ENCODE data around the gene INPP5B.
A peak's percentile ranks its signal among the peaks of the same experiment; 100 is the strongest.

Gene INPP5B

GRCh38 chr1:37865348-37866120 lies 81.3 kb downstream of the INPP5B start:
- no peak for DNase-seq

GRCh38 chr1:37862330-37862729 lies 84.5 kb downstream of the INPP5B start:
- DNase-seq: no peak

GRCh38 chr1:37861151-37861550 lies 85.7 kb downstream of the INPP5B start:
- no peak for DNase-seq

GRCh38 chr1:37860346-37860666 lies 86.5 kb downstream of the INPP5B start:
- DNase-seq: no peak

- DNase-seq: peak; percentile 86
These were observed 87.1 kb downstream of the INPP5B start, which contains the start of gene MTF1 for GRCh38 chr1:37859507-37860345. Gene MTF1, minus strand, starts transcription at chr1:37859592. Its CDS starts 1,934 bp downstream, at chr1:37857658.

GRCh38 chr1:37858931-37859506 lies 87.8 kb downstream of the INPP5B start:
- no peak for DNase-seq

GRCh38 chr1:37854406-37854805 lies 92.4 kb downstream of the INPP5B start:
- DNase-seq: no peak

- DNase-seq: no peak
These were observed 93.7 kb downstream of the INPP5B start for GRCh38 chr1:37853157-37853556.

- DNase-seq: no peak
These were observed 95.1 kb downstream of the INPP5B start for GRCh38 chr1:37851782-37852210.

- DNase-seq: no peak
These were observed 95.6 kb downstream of the INPP5B start for GRCh38 chr1:37851262-37851661.

GRCh38 chr1:37850352-37850955 lies 96.4 kb downstream of the INPP5B start:
- DNase-seq: no peak

- DNase-seq: no peak
These were observed 97.4 kb downstream of the INPP5B start for GRCh38 chr1:37849480-37849879.

- DNase-seq: no peak
These were observed 100.1 kb downstream of the INPP5B start for GRCh38 chr1:37846647-37847339.

- no peak for DNase-seq
These were observed 101.1 kb downstream of the INPP5B start for GRCh38 chr1:37845786-37846185.

- DNase-seq: no peak
These were observed 101.7 kb downstream of the INPP5B start for GRCh38 chr1:37845049-37845646.

GRCh38 chr1:37844536-37844935 lies 102.3 kb downstream of the INPP5B start:
- DNase-seq: no peak

GRCh38 chr1:37841652-37842051 lies 105.2 kb downstream of the INPP5B start:
- DNase-seq: no peak

- no peak for DNase-seq
These were observed 106.1 kb downstream of the INPP5B start for GRCh38 chr1:37840711-37841110.

GRCh38 chr1:37839676-37840075 lies 107.2 kb downstream of the INPP5B start:
- DNase-seq: no peak

GRCh38 chr1:37836788-37837187 lies 110.1 kb downstream of the INPP5B start:
- no peak for DNase-seq

GRCh38 chr1:37831809-37832208 lies 115.0 kb downstream of the INPP5B start:
- no peak for DNase-seq

GRCh38 chr1:37831109-37831508 lies 115.7 kb downstream of the INPP5B start:
- DNase-seq: no peak

Measured in NCI-H1417 treated with DMSO at 0.1 percent for 48 hours (cell line).